ENCODE results near the gene ADH4. TPM values are rescaled to one million over a fixed set of nuclear protein-coding genes. Genes with fewer than 3 reads are reported as not detected.

ADH4 gene
- total and polyA plus RNA-seq, 10 of the 15 experiments (the other 5 are each of a cell fraction or from before 2014, with no cell fraction given): not detected

- TF ChIP-seq CUX1 (IDR thresholded peaks at IDR 0.05; ENCODE audit: insufficient replicate concordance, low read depth, low read length): no peak
- TF ChIP-seq PRDM15 (CRISPR knock-in tag; IDR thresholded peaks at IDR 0.05): no peak
- TF ChIP-seq E2F4 (IDR thresholded peaks at IDR 0.05; ENCODE audit: low read depth, low read length): no peak
- TF ChIP-seq ESRRA (IDR thresholded peaks at IDR 0.05; ENCODE audit: low read length): no peak
- TF ChIP-seq SREBF2 (IDR thresholded peaks at IDR 0.05; ENCODE audit: low read length): no peak
- no peak for TF ChIP-seq SMAD1 (IDR thresholded peaks at IDR 0.05; ENCODE audit: low read depth, partially characterized antibody)
- no peak for TF ChIP-seq PAX8 (IDR thresholded peaks at IDR 0.05)
- no peak for TF ChIP-seq EED (IDR thresholded peaks at IDR 0.05; ENCODE audit: low read depth)
- TF ChIP-seq USF2 (IDR thresholded peaks at IDR 0.05; ENCODE audit: borderline replicate concordance, low read depth, low read length): no peak
- TF ChIP-seq GATAD2B (conservative IDR thresholded peaks at IDR 0.05; ENCODE audit: low read depth): no peak
Measured at GRCh38 chr4:99078931-99079624, 65.0 kb downstream of the ADH4 start (continued).
